Measurements from ENCODE around the gene SYTL3. TPM values are rescaled to one million over a fixed set of nuclear protein-coding genes. Genes with fewer than 3 reads are reported as not detected.

Gene SYTL3
- total and polyA plus RNA-seq, 4 donors: 2.0 to 4.6 (median 3.2) TPM

GRCh38 chr6:158638324-158638854 is 11.5 kb upstream of the SYTL3 start:
- H3K4me1 ChIP-seq (ENCODE audit: control insufficient read depth, insufficient read depth, low read length): peaks cover 18% of the 10 kb centered on the region
- no peaks in the 10 kb centered on the region for H3K9me3 ChIP-seq (ENCODE audit: control insufficient read depth, insufficient read depth, low read length)
- no CpG with 5 or more reads among the region's 3 CpGs for WGBS (ENCODE audit: insufficient coverage)

GRCh38 chr6:158639056-158639455 is 10.8 kb upstream of the SYTL3 start:
- H3K27ac ChIP-seq (ENCODE audit: low read depth, low read length): no peak overlapping the region
- H3K27me3 ChIP-seq (ENCODE audit: control insufficient read depth, insufficient read depth, low read length): no peaks in the 10 kb centered on the region
- 83% methylated on average over 1 of the region's 5 CpGs for WGBS (ENCODE audit: insufficient coverage)
- H3K4me3 ChIP-seq (ENCODE audit: low read depth, low read length): no peak overlapping the region
- peaks cover 14% of the 10 kb centered on the region for H3K36me3 ChIP-seq (ENCODE audit: control insufficient read depth, insufficient read depth, low read length)
- DNase-seq (ENCODE audit: low read depth in 4 of 6, low spot score in 6 of 6): no peak
- peaks cover 23% of the 10 kb centered on the region for H3K4me1 ChIP-seq (ENCODE audit: control insufficient read depth, insufficient read depth, low read length)
- no peaks in the 10 kb centered on the region for H3K9me3 ChIP-seq (ENCODE audit: control insufficient read depth, insufficient read depth, low read length)

More at GRCh38 chr6:158638324-158638854, 11.5 kb upstream of the SYTL3 start:
- Histone ChIP-seq H3K36me3 (ENCODE audit: control insufficient read depth, insufficient read depth, low read length) (peaks cover 14% of the 10 kb centered on the region), H3K27ac (ENCODE audit: low read depth, low read length) (no peak overlapping the region), H3K4me3 (ENCODE audit: low read depth, low read length) (no peak overlapping the region), H3K27me3 (ENCODE audit: control insufficient read depth, insufficient read depth, low read length) (no peaks in the 10 kb centered on the region)
- DNase-seq (ENCODE audit: low read depth in 4 of 6, low spot score in 6 of 6): no peak

- DNase-seq (ENCODE audit: low read depth in 4 of 6, low spot score in 6 of 6): no peak
- Histone ChIP-seq H3K4me1 (ENCODE audit: control insufficient read depth, insufficient read depth, low read length) (peaks cover 27% of the 10 kb centered on the region), H3K9me3 (ENCODE audit: control insufficient read depth, insufficient read depth, low read length) (no peaks in the 10 kb centered on the region), H3K4me3 (ENCODE audit: low read depth, low read length) (no peak overlapping the region), H3K36me3 (ENCODE audit: control insufficient read depth, insufficient read depth, low read length) (peaks cover 14% of the 10 kb centered on the region), H3K27ac (ENCODE audit: low read depth, low read length) (no peak overlapping the region), H3K27me3 (ENCODE audit: control insufficient read depth, insufficient read depth, low read length) (no peaks in the 10 kb centered on the region)
- WGBS (ENCODE audit: insufficient coverage): 58% methylated on average over 1 of the region's 2 CpGs
Observed at GRCh38 chr6:158640519-158640918, 9.3 kb upstream of the SYTL3 start.

- Histone ChIP-seq H3K27me3 (ENCODE audit: control insufficient read depth, insufficient read depth, low read length) (no peaks in the 10 kb centered on the region), H3K27ac (ENCODE audit: low read depth, low read length) (no peak overlapping the region), H3K4me1 (ENCODE audit: control insufficient read depth, insufficient read depth, low read length) (peaks cover 27% of the 10 kb centered on the region), H3K4me3 (ENCODE audit: low read depth, low read length) (no peak overlapping the region), H3K36me3 (ENCODE audit: control insufficient read depth, insufficient read depth, low read length) (peaks cover 10% of the 10 kb centered on the region), H3K9me3 (ENCODE audit: control insufficient read depth, insufficient read depth, low read length) (no peaks in the 10 kb centered on the region)
- no peak for DNase-seq (ENCODE audit: low read depth in 4 of 6, low spot score in 6 of 6)
- 82% methylated on average over 5 of the region's 8 CpGs for WGBS (ENCODE audit: insufficient coverage)
Observed at GRCh38 chr6:158642097-158642601, 7.7 kb upstream of the SYTL3 start.

GRCh38 chr6:158643836-158644230 is 6.0 kb upstream of the SYTL3 start:
- Histone ChIP-seq H3K36me3 (ENCODE audit: control insufficient read depth, insufficient read depth, low read length) (peaks cover 10% of the 10 kb centered on the region), H3K4me3 (ENCODE audit: low read depth, low read length) (peak overlapping the region; percentile 89), H3K27me3 (ENCODE audit: control insufficient read depth, insufficient read depth, low read length) (no peaks in the 10 kb centered on the region), H3K9me3 (ENCODE audit: control insufficient read depth, insufficient read depth, low read length) (no peaks in the 10 kb centered on the region), H3K4me1 (ENCODE audit: control insufficient read depth, insufficient read depth, low read length) (peaks cover 27% of the 10 kb centered on the region), H3K27ac (ENCODE audit: low read depth, low read length) (peak overlapping the region; percentile 90)
- DNase-seq (ENCODE audit: low read depth in 4 of 6, low spot score in 6 of 6): peak in 3 of 6 donors; percentile 12 to 71 (median 66)
- WGBS (ENCODE audit: insufficient coverage): 0% methylated on average over 21 of the region's 21 CpGs

- H3K27me3 ChIP-seq (ENCODE audit: control insufficient read depth, insufficient read depth, low read length): no peaks in the 10 kb centered on the region
- H3K9me3 ChIP-seq (ENCODE audit: control insufficient read depth, insufficient read depth, low read length): no peaks in the 10 kb centered on the region
- peak within 1 kb of the TSS; percentile 90 for H3K27ac ChIP-seq (ENCODE audit: low read depth, low read length)
- under 1% methylated on average over 76 of the region's 81 CpGs for WGBS (ENCODE audit: insufficient coverage)
- peaks cover 10% of the 10 kb centered on the region for H3K36me3 ChIP-seq (ENCODE audit: control insufficient read depth, insufficient read depth, low read length)
- peaks cover 27% of the 10 kb centered on the region for H3K4me1 ChIP-seq (ENCODE audit: control insufficient read depth, insufficient read depth, low read length)
- peak within 1 kb of the TSS; percentile 89 for H3K4me3 ChIP-seq (ENCODE audit: low read depth, low read length)
- peak; percentile 79 to 97 (median 84) for DNase-seq (ENCODE audit: low read depth in 4 of 6, low spot score in 6 of 6)
Observed at GRCh38 chr6:158644231-158645063, 5.4 kb upstream of the SYTL3 start, which contains the start of gene DYNLT1. Gene DYNLT1, minus strand, starts transcription at chr6:158644743. Its CDS starts 35 bp downstream, at chr6:158644708.

GRCh38 chr6:158645064-158646022 is 4.5 kb upstream of the SYTL3 start:
- H3K9me3 ChIP-seq (ENCODE audit: control insufficient read depth, insufficient read depth, low read length): no peaks in the 10 kb centered on the region
- H3K27me3 ChIP-seq (ENCODE audit: control insufficient read depth, insufficient read depth, low read length): no peaks in the 10 kb centered on the region
- H3K27ac ChIP-seq (ENCODE audit: low read depth, low read length): peak overlapping the region; percentile 65
- peaks cover 3% of the 10 kb centered on the region for H3K36me3 ChIP-seq (ENCODE audit: control insufficient read depth, insufficient read depth, low read length)
- no peak for DNase-seq (ENCODE audit: low read depth in 4 of 6, low spot score in 6 of 6)
- H3K4me1 ChIP-seq (ENCODE audit: control insufficient read depth, insufficient read depth, low read length): peaks cover 25% of the 10 kb centered on the region
- 8% methylated on average over 10 of the region's 21 CpGs for WGBS (ENCODE audit: insufficient coverage)
- H3K4me3 ChIP-seq (ENCODE audit: low read depth, low read length): peak overlapping the region; percentile 89

GRCh38 chr6:158646023-158646910 is 3.6 kb upstream of the SYTL3 start:
- Histone ChIP-seq H3K36me3 (ENCODE audit: control insufficient read depth, insufficient read depth, low read length) (no peaks in the 10 kb centered on the region), H3K9me3 (ENCODE audit: control insufficient read depth, insufficient read depth, low read length) (no peaks in the 10 kb centered on the region), H3K4me1 (ENCODE audit: control insufficient read depth, insufficient read depth, low read length) (peaks cover 21% of the 10 kb centered on the region), H3K27ac (ENCODE audit: low read depth, low read length) (no peak overlapping the region), H3K27me3 (ENCODE audit: control insufficient read depth, insufficient read depth, low read length) (no peaks in the 10 kb centered on the region), H3K4me3 (ENCODE audit: low read depth, low read length) (no peak overlapping the region)
- 94% methylated on average over 6 of the region's 10 CpGs for WGBS (ENCODE audit: insufficient coverage)
- no peak for DNase-seq (ENCODE audit: low read depth in 4 of 6, low spot score in 6 of 6)

Measured in spinal cord (tissue), 10 donors.